ENCODE measurements around the gene APMAP.

GRCh38 chr20:24959591-24960301, 32.8 kb downstream of the APMAP start:
- TF ChIP-seq CTCF (IDR thresholded peaks at IDR 0.05; ENCODE audit: low read depth, low read length, missing input control), result no peak
- no peak for TF ChIP-seq TAF1 (conservative IDR thresholded peaks at IDR 0.05)
- no peak for TF ChIP-seq MAX (IDR thresholded peaks at IDR 0.05)
- TF ChIP-seq YY1 (IDR thresholded peaks at IDR 0.05), result no peak

All from liver (tissue), 3 donors.